Ishikawa (cell line): Measurements from ENCODE around the gene CAMTA1.

Experiments used
- CEBPB ChIP-seq: IDR thresholded peaks from 2 replicates; pipeline ENCODE4 v1.6.1; 2012
- CREB1 ChIP-seq: IDR thresholded peaks from 2 replicates; pipeline ENCODE4 v1.6.1; 2012; ENCODE audit warnings: low read depth
- EGR1 ChIP-seq: IDR thresholded peaks from 2 replicates; pipeline ENCODE4 v1.6.1; 2012
- EP300 ChIP-seq: IDR thresholded peaks from 2 replicates; pipeline ENCODE4 v1.6.1; 2012; ENCODE audit warnings: borderline replicate concordance
- FOXM1 ChIP-seq: IDR thresholded peaks from 2 replicates; pipeline ENCODE4 v1.6.1; 2012; ENCODE audit warnings: low read depth, borderline replicate concordance
- NFIC ChIP-seq: IDR thresholded peaks from 2 replicates; pipeline ENCODE4 v1.6.1; 2012
- RAD21 ChIP-seq: IDR thresholded peaks from 2 replicates; pipeline ENCODE4 v1.6.1; 2012; ENCODE audit warnings: low read depth
- REST ChIP-seq: IDR thresholded peaks from 2 replicates; pipeline ENCODE4 v1.6.1; 2012; ENCODE audit warnings: low read depth, mild to moderate bottlenecking
- TEAD4 ChIP-seq: IDR thresholded peaks from 2 replicates; pipeline ENCODE4 v1.6.1; 2012
- USF1 ChIP-seq: IDR thresholded peaks from 2 replicates; pipeline ENCODE4 v1.6.1; 2012
- YY1 ChIP-seq: IDR thresholded peaks from 2 replicates; pipeline ENCODE4 v1.6.1; 2012; ENCODE audit warnings: low read depth
- ZBTB7A ChIP-seq: IDR thresholded peaks from 2 replicates; pipeline ENCODE4 v1.6.1; 2012; ENCODE audit warnings: low read depth
- TF ChIP-seq, protein P1 (sequence below): IDR thresholded peaks from 2 replicates; pipeline ENCODE4 v1.6.1; 2012

GRCh38 chr1:7555391-7556185, 770.3 kb downstream of the CAMTA1 start:
- TF ChIP-seq RAD21 (no peak), REST (no peak), ZBTB7A (no peak), CEBPB (no peak), USF1 (no peak), YY1 (no peak), CREB1 (no peak), FOXM1 (no peak), TEAD4 (no peak), EP300 (no peak), EGR1 (no peak), NFIC (no peak)
- TF ChIP-seq, protein P1, sequence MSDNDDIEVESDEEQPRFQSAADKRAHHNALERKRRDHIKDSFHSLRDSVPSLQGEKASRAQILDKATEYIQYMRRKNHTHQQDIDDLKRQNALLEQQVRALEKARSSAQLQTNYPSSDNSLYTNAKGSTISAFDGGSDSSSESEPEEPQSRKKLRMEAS = no peak
